ENCODE measurements around the gene CHCHD3.

- TF ChIP-seq CTCF (conservative IDR thresholded peaks at IDR 0.05; ENCODE audit: low read length) (no peak), EZH2phosphoT487 (IDR thresholded peaks at IDR 0.05; ENCODE audit: borderline replicate concordance) (no peak)
These were observed 13.3 kb upstream of the CHCHD3 start for GRCh38 chr7:133095119-133095671.
